Heart left ventricle (tissue), 16 donors: ENCODE measurements around the gene ZNF433. TPM values are rescaled to one million over a fixed set of nuclear protein-coding genes. Genes with fewer than 3 reads are reported as not detected.
A peak's percentile ranks its signal among the peaks of the same experiment; 100 is the strongest.
"Not testable (repeated sequence)": the region's sequence is repeated elsewhere in the genome, so short reads cannot be mapped to it uniquely, and the experiment has no call there.

Experiments used
- ATAC-seq, 4 donors: fragments of 200-7000 bp; cut with Tn5 transposase; one replicate each; pipeline ENCODE4 v1.9.1; 2020 to 2022; ENCODE audit warnings: moderate library complexity in 4 of 4, mild to moderate bottlenecking in 3 of 4, moderate number of reproducible peaks in 1 of 4
- DNase-seq, 5 donors: peaks; one replicate each; pipeline ENCODE4 v3.0.0-alpha.2; 2020
- H3K27ac ChIP-seq, 12 donors: fragments of 200-600 bp; sonication (generic) in 4 of 12; one replicate each; pipeline versions ENCODE4 v1.5.0 to v1.8.0; 2016 to 2022; ENCODE audit warnings: mild to moderate bottlenecking in 2 of 12
- H3K27me3 ChIP-seq, 9 donors: fragments of 200-600 bp; sonication (generic) in 2 of 9; one replicate each; pipeline versions ENCODE4 v1.5.1 to v1.8.0; 2016 to 2022; ENCODE audit warnings: mild to moderate bottlenecking in 3 of 9
- H3K36me3 ChIP-seq, 9 donors: fragments of 200-600 bp; sonication (generic) in 2 of 9; one replicate each; pipeline versions ENCODE4 v1.5.0 to v1.8.0; 2018 to 2022; ENCODE audit warnings: mild to moderate bottlenecking in 2 of 9
- H3K4me1 ChIP-seq, 12 donors: fragments of 200-600 bp; sonication (generic) in 4 of 12; one replicate each; pipeline versions ENCODE4 v1.5.0 to v1.8.0; 2016 to 2022; ENCODE audit warnings: mild to moderate bottlenecking in 3 of 12
- H3K4me3 ChIP-seq, 12 donors: fragments of 200-600 bp; sonication (generic) in 4 of 12; one replicate each; pipeline versions ENCODE4 v1.5.0 to v1.8.0; 2017 to 2022; ENCODE audit warnings: mild to moderate bottlenecking in 9 of 12, moderate library complexity in 4 of 12
- H3K9me3 ChIP-seq, 12 donors: fragments of 200-600 bp; sonication (generic) in 4 of 12; one replicate each; pipeline versions ENCODE4 v1.5.0 to v1.8.0; 2016 to 2022; ENCODE audit warnings: mild to moderate bottlenecking in 1 of 12
- POLR2A ChIP-seq, 2 donors: fragments of 450-650 bp; IDR thresholded peaks; one replicate each; pipeline ENCODE4 v1.6.1; 2017; ENCODE audit warnings: antibody characterized with exemption in 2 of 2, mild to moderate bottlenecking in 2 of 2, moderate library complexity in 2 of 2
- WGBS, 4 donors: extraction: QIAGEN DNeasy Blood & Tissue Kit in 2 of 4; methylation state at CpG; one replicate each; pipeline versions ENCODE4 v1.1.5 to v1.1.7; 2013 to 2018; 5-methylcytosine and 5-hydroxymethylcytosine counted together
- intact Hi-C, 10 donors: fragments of 100-400 bp; cut with DNase I; formaldehyde crosslinking; loops; one replicate each; pipeline versions ENCODE4 v1.11.1 to v1.14.2; 2022
- polyA plus RNA-seq, 2 donors: library from polyadenylated mRNA; stranded (reverse); fragments of 200-250 nt; gene quantifications; one replicate each; pipeline ENCODE4 v1.2.3, GENCODE V29; 2013
- total RNA-seq, 9 donors: library from RNA; depleted of rRNA in 2 of 9; stranded (reverse); fragments of >200 nt in 2 of 9; fragmentation: NEBNext Ultra II Directional in 3 of 9; extraction: Animal tissue kit (Norgen Biotek cat#: 25700) in 3 of 9; gene quantifications; one replicate each; pipeline versions ENCODE4 v1.1.0 to v1.2.4, GENCODE V29; 2016 to 2023
- TF ChIP-seq, protein P1 (sequence below), 12 donors: fragments of 200-600 bp; sonication (generic) in 4 of 12; IDR thresholded peaks; one replicate each; pipeline versions ENCODE4 v1.5.0 to v1.8.0; 2018 to 2022; ENCODE audit warnings: antibody characterized with exemption in 12 of 12, mild to moderate bottlenecking in 5 of 12
- donor health status: ischemic (EF 13 %, LVEDD 7.1; RV severe dilation, severe dysfunction).
- donor health status: healthy with polysubstance abuse.
- donor health status: DM: no; HTN: yes; CAD: no.
- donor health status: DM: no; HTN: no; CAD: no.
- donor health status: ischemic (EF 25% LVEDD 6.9; RV normal size, moderate dysfunction).
- donor health status: ischemic (EF 25% LVEDD 5.7; RV mildly dilated, moderate dysfunction).
- donor health status: healthy.
- donor health status: DM: yes; HTN: yes; CAD: no.
- donor health status: ischemic (EF 35%, LVEDD 5.7; RV mildly dilated, moderate dysfunction).
- donor health status: nonischemic (EF 11% LVEDD 7.7; RV severe dilation, severe dysfunction).
- donor health status: DM: yes; HTN: yes; CAD: no.
- donor health status: PGD.
- donor health status: ischemic (EF 29% LVEDD 5.4; RV normal size, mild dysfunction).
- donor health status: nonischemic (EF 23%, LVEDD 6.1; RV moderate dilation, normal function).

Gene ZNF433
- total and polyA plus RNA-seq, 11 donors: 2.2 to 6.6 (median 3.6) TPM

DNA sequence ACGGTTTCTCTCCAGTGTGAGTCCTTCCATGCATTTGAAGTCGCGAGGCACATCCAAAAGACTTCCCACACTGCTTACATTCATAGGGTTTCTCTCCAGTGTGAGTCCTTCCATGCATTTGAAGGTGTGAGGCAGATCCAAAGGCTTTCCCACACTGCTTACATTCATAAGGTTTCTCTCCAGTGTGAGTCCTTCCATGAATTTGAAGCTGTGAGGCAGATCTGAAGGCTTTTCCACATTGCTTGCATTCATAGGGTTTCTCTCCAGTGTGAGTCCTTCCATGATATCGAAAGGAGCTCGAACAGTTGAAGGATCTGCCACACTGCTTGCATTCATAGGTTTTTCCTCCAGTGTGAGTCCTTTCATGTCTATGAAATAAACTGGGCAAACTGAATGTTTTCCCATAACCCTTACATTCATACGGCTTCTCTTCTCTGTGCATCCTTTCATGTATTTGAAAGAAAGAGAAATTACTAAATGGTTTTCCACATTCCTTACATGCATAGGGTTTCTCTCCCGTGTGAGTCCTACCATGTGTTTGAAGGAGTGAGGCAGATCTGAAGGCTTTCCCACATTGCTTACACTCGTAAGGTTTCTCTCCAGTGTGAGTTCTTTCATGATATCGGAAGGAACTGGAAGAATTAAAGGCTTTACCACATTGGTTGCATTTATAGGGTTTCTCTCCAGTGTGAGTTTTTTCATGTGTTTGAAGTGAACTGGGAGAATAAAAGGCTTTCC lies 20.3 kb downstream of the ZNF433 start:
- Histone ChIP-seq H3K27me3 (no peaks in the 10 kb centered on the region), H3K27ac (no peak overlapping the region), H3K9me3 (peaks cover 0 to 94% (median 36%) of the 10 kb centered on the region in 12 donors), H3K4me1 (no peaks in the 10 kb centered on the region), H3K4me3 (no peak overlapping the region), H3K36me3 (peaks cover 16 to 51% (median 38%) of the 10 kb centered on the region in 9 donors)
- intact Hi-C loops: no loop called here
- WGBS, 4 donors: 95 to 98% (median 97%) methylated on average over 9 of the region's 9 CpGs
- ATAC-seq: no peak
- no peak for DNase-seq
- TF ChIP-seq, protein P1, sequence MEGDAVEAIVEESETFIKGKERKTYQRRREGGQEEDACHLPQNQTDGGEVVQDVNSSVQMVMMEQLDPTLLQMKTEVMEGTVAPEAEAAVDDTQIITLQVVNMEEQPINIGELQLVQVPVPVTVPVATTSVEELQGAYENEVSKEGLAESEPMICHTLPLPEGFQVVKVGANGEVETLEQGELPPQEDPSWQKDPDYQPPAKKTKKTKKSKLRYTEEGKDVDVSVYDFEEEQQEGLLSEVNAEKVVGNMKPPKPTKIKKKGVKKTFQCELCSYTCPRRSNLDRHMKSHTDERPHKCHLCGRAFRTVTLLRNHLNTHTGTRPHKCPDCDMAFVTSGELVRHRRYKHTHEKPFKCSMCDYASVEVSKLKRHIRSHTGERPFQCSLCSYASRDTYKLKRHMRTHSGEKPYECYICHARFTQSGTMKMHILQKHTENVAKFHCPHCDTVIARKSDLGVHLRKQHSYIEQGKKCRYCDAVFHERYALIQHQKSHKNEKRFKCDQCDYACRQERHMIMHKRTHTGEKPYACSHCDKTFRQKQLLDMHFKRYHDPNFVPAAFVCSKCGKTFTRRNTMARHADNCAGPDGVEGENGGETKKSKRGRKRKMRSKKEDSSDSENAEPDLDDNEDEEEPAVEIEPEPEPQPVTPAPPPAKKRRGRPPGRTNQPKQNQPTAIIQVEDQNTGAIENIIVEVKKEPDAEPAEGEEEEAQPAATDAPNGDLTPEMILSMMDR (IDR thresholded peaks at IDR 0.05): no peak
- TF ChIP-seq POLR2A (IDR thresholded peaks at IDR 0.05): no peak

GRCh38 chr19:12000152-12000981 lies 35.1 kb downstream of the ZNF433 start:
- Histone ChIP-seq H3K9me3 (peaks cover 0 to 4% (median 0%) of the 10 kb centered on the region in 12 donors), H3K4me1 (no peaks in the 10 kb centered on the region), H3K27ac (no peak overlapping the region), H3K27me3 (no peaks in the 10 kb centered on the region), H3K36me3 (peaks cover 0 to 21% (median 4%) of the 10 kb centered on the region in 9 donors), H3K4me3 (no peak overlapping the region)
- no peak for ATAC-seq
- WGBS, 4 donors: 81 to 86% (median 85%) methylated on average over 8 to 9 of the region's 9 CpGs
- no peak for DNase-seq
- intact Hi-C loops: no loop called here
- TF ChIP-seq, protein P1 (IDR thresholded peaks at IDR 0.05): no peak
- no peak for TF ChIP-seq POLR2A (IDR thresholded peaks at IDR 0.05)

- peak in 1 of 4 donors; percentile 34 for ATAC-seq
- H3K4me1 ChIP-seq: peaks cover 0 to 6% (median 0%) of the 10 kb centered on the region in 12 donors
- intact Hi-C loops: no loop called here
Observed at GRCh38 chr19:11995174-11995573, 40.3 kb downstream of the ZNF433 start.

DNA sequence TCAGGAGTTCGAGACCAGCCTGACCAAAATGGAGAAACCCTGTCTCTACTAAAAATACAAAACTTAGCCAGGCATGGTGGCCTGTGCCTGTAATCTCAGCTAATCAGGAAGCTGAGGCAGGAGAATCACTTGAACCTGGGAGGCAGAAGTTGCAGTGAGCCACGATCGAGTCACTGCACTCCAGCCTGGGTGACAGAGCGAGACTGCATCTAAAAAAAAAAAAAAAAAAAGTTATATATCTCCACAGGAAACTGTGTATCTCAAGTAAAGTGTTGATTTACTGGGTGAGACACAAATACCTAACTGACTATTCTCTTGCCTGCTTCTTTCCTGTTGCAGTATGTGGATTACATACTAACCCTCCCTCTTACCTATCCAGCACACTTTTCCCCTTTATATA lies 43.6 kb downstream of the ZNF433 start:
- ATAC-seq: not testable (repeated sequence)
- 72 to 86% (median 78%) methylated on average over 4 of the region's 4 CpGs for WGBS, 4 donors

More at GRCh38 chr19:11995174-11995573, 40.3 kb downstream of the ZNF433 start:
- peaks cover 0 to 4% (median 0%) of the 10 kb centered on the region in 12 donors for H3K9me3 ChIP-seq
- no peaks in the 10 kb centered on the region for H3K27me3 ChIP-seq
- 68 to 82% (median 76%) methylated on average over 1 of the region's 1 CpG for WGBS, 4 donors
- TF ChIP-seq POLR2A (IDR thresholded peaks at IDR 0.05): no peak
- TF ChIP-seq, protein P1 (IDR thresholded peaks at IDR 0.05): no peak
- no peak overlapping the region for H3K27ac ChIP-seq
- no peak for DNase-seq
- no peak overlapping the region for H3K4me3 ChIP-seq
- peaks cover 0 to 3% (median 0%) of the 10 kb centered on the region in 9 donors for H3K36me3 ChIP-seq

More for the DNA sequence above, 43.6 kb downstream of the ZNF433 start:
- H3K9me3 ChIP-seq, H3K4me3 ChIP-seq, H3K27me3 ChIP-seq, H3K36me3 ChIP-seq, H3K27ac ChIP-seq, DNase-seq: not testable (repeated sequence)
- peaks cover 0 to 17% (median 0%) of the 10 kb centered on the region in 12 donors for H3K4me1 ChIP-seq
- intact Hi-C loops: loop anchor here in 1 of 10 donors (5.0 kb wide), 1 partner anchor 195 kb away; the partner anchor contains the start of gene ZNF491
